H1 (cell line): ENCODE data around the gene SPOCD1. TPM values are rescaled to one million over a fixed set of nuclear protein-coding genes. Genes with fewer than 3 reads are reported as not detected.

Experiments
- CHD7 ChIP-seq: fragments of 300-600 bp; sonication (generic); IDR thresholded peaks from 2 replicates; pipeline ENCODE4 v1.7.1; 2012; ENCODE audit warnings: low read length, moderate library complexity, mild to moderate bottlenecking, inconsistent platforms; ENCODE audit not compliant: insufficient replicate concordance
- polyA plus RNA-seq, 7 experiments: library from polyadenylated mRNA; depleted of rRNA in 3 of 7; stranded (reverse) in 5 of 7; unstranded in 2 of 7; fragments of >200 nt in 5 of 7; fragments of 200-250 nt in 2 of 7; gene quantifications; 1 replicate in 5 of 7; 2 replicates in 1 of 7; 4 replicates in 1 of 7; pipeline versions ENCODE4 v1.2.1 to v1.2.3, GENCODE V29; 2011 to 2013; ENCODE audit warnings: missing spikeins in 2 of 7, mixed read lengths in 2 of 7
- total RNA-seq: library from RNA; stranded (reverse); fragmentation: NEBNext Ultra II Directional; extraction: Animal tissue kit (Norgen Biotek cat#: 25700); gene quantifications from 2 replicates; pipeline ENCODE4 v1.2.1, GENCODE V29; 2021

SPOCD1 gene
- total and polyA plus RNA-seq, 2 of the 8 experiments (the other 6 are each of a cell fraction or from before 2014, with no cell fraction given): 1.8 to 2.9 TPM

GRCh38 chr1:31802190-31803150, 13.4 kb downstream of the SPOCD1 start (continued):
- TF ChIP-seq CHD7: no peak
